SK-N-MC (cell line): ENCODE measurements around the gene USP10.
"Not testable (repeated sequence)": the region's sequence is repeated elsewhere in the genome, so short reads cannot be mapped to it uniquely, and the experiment has no call there.

Experiments used
- DNase-seq: peaks from one replicate; pipeline ENCODE4 v3.0.0-alpha.2; 2011; ENCODE audit warnings: low read depth, low spot score
- H3K27ac ChIP-seq: fragments of 200-600 bp; sonication (generic); 2 replicates; pipeline ENCODE4 v1.5.1; 2016; ENCODE audit warnings: mixed run types
- H3K36me3 ChIP-seq: fragments of 200-600 bp; sonication (generic); 2 replicates; pipeline ENCODE4 v1.6.1; 2017; ENCODE audit warnings: antibody characterized with exemption, low read length, mixed read lengths; ENCODE audit not compliant: insufficient read depth
- H3K4me3 ChIP-seq: fragments of 200-600 bp; sonication (generic); 2 replicates; pipeline ENCODE4 v1.5.1; 2016
- H3K9ac ChIP-seq: fragments of 200-600 bp; sonication (generic); 2 replicates; pipeline ENCODE4 v1.8.0; 2017; ENCODE audit warnings: mixed run types, mixed read lengths; ENCODE audit not compliant: insufficient read length
- H3K9me3 ChIP-seq: fragments of 200-600 bp; sonication (generic); 2 replicates; pipeline ENCODE4 v1.6.1; 2017; ENCODE audit warnings: low read depth, mild to moderate bottlenecking, antibody characterized with exemption, low read length, moderate library complexity, mixed read lengths
- EZH2 ChIP-seq: fragments of 200-600 bp; sonication (generic); IDR thresholded peaks from one replicate; pipeline ENCODE4 v1.6.1; 2017; ENCODE audit warnings: antibody characterized with exemption
- FOXP2 ChIP-seq: optimal IDR thresholded peaks from 2 replicates; pipeline ENCODE3; 2011; ENCODE audit warnings: mild to moderate bottlenecking, moderate library complexity; ENCODE audit not compliant: insufficient read depth; ENCODE audit errors: extremely low read length, control extremely low read depth
- POLR2AphosphoS5 ChIP-seq: IDR thresholded peaks from 2 replicates; pipeline ENCODE4 v1.6.1; 2012; ENCODE audit warnings: mild to moderate bottlenecking, low read depth, low read length, borderline replicate concordance

USP10 gene

DNA sequence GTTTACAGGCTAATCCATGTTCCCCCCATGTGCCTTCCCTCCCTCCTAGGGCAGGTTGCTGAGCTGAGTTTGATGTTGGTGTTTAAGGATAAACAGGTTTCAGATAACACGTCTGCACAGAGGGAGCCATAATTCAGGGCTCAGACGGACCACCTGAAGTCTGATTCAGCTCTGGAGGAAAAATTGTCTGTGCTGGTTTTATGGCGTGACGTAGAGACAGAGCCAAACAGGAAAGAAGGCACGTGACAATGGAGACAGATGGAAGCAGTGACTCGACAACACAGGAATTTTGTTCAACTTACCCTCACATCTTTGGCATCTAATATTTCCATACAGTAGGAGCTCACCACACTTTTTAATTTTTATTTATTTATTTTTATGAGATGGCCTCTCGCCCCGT is 10.7 kb upstream of the USP10 start:
- no peaks in the 10 kb centered on the region for H3K9me3 ChIP-seq

DNA sequence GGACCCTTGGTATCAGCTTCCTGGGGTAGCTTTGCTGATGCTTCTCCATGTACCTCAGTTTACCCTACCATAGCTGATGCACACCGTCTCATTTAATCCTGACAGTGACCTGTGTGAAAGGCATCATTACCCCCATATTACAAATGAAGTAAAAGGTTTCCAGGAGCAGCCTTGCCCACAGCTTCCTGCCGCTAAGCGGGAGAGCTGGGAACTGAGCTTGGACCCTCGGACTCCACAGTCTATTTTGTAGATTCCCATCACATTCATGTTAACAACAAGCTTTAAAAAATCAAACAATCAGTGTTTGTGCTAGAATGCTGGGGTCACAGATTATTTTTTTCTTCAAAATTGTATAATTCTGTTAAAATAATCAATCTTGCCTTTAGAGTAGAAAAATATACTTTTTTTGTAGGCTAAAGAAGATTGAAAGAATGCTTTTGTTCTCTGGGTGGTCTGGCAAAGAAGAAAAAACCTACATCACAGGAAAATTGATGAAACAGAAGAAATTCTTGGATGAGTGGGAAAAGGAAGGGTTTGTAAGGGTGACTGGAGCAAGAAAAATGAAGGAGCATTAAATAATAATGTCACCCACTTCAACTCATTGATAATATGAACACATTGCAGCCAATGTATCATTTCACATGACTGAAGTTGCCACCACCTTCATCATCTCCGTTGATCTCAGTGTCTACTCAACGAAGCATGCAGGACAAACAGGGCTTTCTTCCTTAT is 9.5 kb upstream of the USP10 start:
- Histone ChIP-seq H3K27ac (no peak overlapping the region), H3K9ac (no peak overlapping the region), H3K4me3 (no peak overlapping the region), H3K36me3 (no peaks in the 10 kb centered on the region), H3K9me3 (no peaks in the 10 kb centered on the region)
- DNase-seq: no peak
- no peak for TF ChIP-seq FOXP2
- no peak for TF ChIP-seq POLR2AphosphoS5
- TF ChIP-seq EZH2: no peak

More for the DNA sequence above, 10.7 kb upstream of the USP10 start:
- TF ChIP-seq FOXP2 (no peak), POLR2AphosphoS5 (no peak), EZH2 (no peak)
- DNase-seq: no peak
- H3K36me3 ChIP-seq: no peaks in the 10 kb centered on the region
- H3K9ac ChIP-seq: no peak overlapping the region
- H3K4me3 ChIP-seq: no peak overlapping the region
- H3K27ac ChIP-seq: no peak overlapping the region

GRCh38 chr16:84692451-84693214 is 7.2 kb upstream of the USP10 start:
- H3K27ac ChIP-seq: no peak overlapping the region
- no peak for TF ChIP-seq FOXP2
- no peak for TF ChIP-seq POLR2AphosphoS5
- no peak for TF ChIP-seq EZH2
- no peak overlapping the region for H3K4me3 ChIP-seq
- H3K36me3 ChIP-seq: no peaks in the 10 kb centered on the region
- H3K9me3 ChIP-seq: no peaks in the 10 kb centered on the region
- no peak overlapping the region for H3K9ac ChIP-seq
- no peak for DNase-seq

- DNase-seq, H3K27ac ChIP-seq, H3K9ac ChIP-seq, H3K4me3 ChIP-seq, H3K9me3 ChIP-seq, H3K36me3 ChIP-seq: not testable (repeated sequence)
Measured at GRCh38 chr16:84693869-84694268, 5.9 kb upstream of the USP10 start.

DNA sequence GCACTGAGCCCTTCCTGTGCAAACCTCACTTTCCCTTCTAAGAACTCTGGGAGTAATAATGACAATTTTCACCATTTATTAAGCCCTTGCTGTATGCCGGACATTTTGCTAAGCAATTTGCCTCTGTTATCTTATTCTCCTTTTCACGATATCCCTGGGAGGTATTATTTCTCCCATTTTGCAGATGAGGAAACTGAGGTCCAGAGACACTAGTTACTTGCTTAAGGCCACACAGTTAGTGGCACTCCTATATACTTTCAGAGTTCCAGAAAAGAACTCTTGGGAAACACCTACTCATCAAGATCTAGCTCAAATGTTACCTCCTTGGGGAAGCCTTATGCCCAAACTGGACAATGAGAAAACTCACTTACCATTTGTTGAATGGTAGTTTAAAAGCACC is 4.8 kb upstream of the USP10 start:
- no peak overlapping the region for H3K27ac ChIP-seq
- no peak overlapping the region for H3K4me3 ChIP-seq
- no peaks in the 10 kb centered on the region for H3K9me3 ChIP-seq
- TF ChIP-seq EZH2: no peak
- TF ChIP-seq FOXP2: no peak
- no peak for TF ChIP-seq POLR2AphosphoS5
- no peak for DNase-seq
- H3K9ac ChIP-seq: no peak overlapping the region
- no peaks in the 10 kb centered on the region for H3K36me3 ChIP-seq

DNA sequence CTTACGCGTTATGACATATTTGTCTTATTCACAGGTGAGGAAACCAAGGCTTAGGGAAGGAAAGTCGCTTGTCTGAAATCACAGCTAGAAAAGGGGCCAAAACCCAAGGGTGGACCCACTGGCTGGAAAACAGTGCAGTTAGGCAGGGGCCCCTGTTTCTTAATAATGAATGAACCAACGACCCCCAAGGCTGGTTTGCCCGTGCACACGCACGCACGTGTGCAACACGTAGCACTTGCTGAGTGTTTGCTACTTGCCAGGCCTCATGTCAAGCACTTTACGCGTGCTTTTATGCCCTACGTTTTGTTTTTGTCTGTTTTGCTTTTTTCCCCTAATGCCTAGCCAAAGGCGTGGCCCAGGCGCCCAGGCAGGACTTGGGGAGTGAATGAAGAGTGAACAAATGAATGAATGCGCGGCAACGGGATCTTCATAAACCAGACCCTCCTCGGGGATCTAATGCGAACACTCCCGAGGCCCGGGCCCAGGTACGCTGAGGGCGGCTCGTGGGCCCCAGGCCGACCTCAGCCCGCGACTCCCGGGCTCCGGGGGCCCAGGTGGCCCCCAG is 571 bp upstream of the USP10 start:
- Histone ChIP-seq H3K36me3 (no peaks in the 10 kb centered on the region), H3K4me3 (peak overlapping the region; percentile 88), H3K9me3 (no peaks in the 10 kb centered on the region), H3K9ac (peak overlapping the region; percentile 53), H3K27ac (no peak overlapping the region)
- TF ChIP-seq FOXP2: no peak
- no peak for DNase-seq

- no peak for DNase-seq
- peak overlapping the region; percentile 88 for H3K4me3 ChIP-seq
Measured at GRCh38 chr16:84700446-84701300, 873 bp downstream of the USP10 start.

DNA sequence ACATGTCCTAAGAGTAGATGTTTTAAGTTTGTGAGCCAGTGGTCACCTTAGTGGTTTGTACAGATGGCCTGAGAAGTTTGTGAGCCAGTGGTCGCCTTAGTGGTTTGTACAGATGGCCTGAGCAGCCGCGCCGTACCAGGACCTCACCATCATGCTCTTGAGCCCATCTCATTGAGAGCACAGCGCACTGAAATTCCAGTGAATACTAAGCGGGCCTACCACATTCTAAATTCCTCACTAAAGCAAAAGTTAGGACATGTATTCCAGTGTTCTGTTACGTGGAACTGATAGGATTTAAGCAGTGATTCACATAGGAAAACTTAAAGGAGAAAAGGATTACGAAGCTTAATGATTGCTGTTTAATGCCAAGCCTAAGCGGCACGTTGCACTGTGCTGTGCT is 3.9 kb downstream of the USP10 start:
- TF ChIP-seq FOXP2 (no peak), EZH2 (no peak), POLR2AphosphoS5 (no peak)
- no peak overlapping the region for H3K4me3 ChIP-seq
- no peaks in the 10 kb centered on the region for H3K36me3 ChIP-seq
- no peak overlapping the region for H3K27ac ChIP-seq
- H3K9me3 ChIP-seq: no peaks in the 10 kb centered on the region
- no peak overlapping the region for H3K9ac ChIP-seq
- DNase-seq: no peak

More at GRCh38 chr16:84700446-84701300, 873 bp downstream of the USP10 start:
- H3K36me3 ChIP-seq: no peaks in the 10 kb centered on the region
- H3K9ac ChIP-seq: peak overlapping the region; percentile 82
- H3K27ac ChIP-seq: no peak overlapping the region
- no peaks in the 10 kb centered on the region for H3K9me3 ChIP-seq
- TF ChIP-seq POLR2AphosphoS5: no peak
- no peak for TF ChIP-seq FOXP2
- no peak for TF ChIP-seq EZH2
